ENCODE results near the gene SEC22A. TPM values are rescaled to one million over a fixed set of nuclear protein-coding genes. Genes with fewer than 3 reads are reported as not detected.

The SEC22A gene
- total and polyA plus RNA-seq, 2 experiments from 2014 or later, result 8.8 to 12.3 TPM

DNA sequence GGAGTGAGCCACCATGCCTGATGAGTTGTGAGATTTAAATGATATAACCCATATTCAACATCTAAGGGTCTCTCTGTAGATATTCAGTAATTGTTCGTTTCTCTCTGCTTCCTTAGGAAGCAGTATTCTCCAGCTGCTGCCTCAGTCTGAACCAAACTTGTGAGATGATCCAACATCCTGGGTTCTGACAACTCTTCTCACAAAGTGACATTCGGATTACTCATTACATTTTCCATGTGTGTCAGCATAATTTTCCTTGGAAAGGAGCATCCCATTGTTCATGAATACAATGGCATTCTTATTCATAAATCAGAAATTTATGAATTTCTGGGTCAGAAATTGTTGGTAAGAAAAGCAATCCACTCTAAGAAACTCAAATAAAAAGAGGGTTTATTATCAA, 15.0 kb upstream of the SEC22A start:
- no peak overlapping the region for H3K27ac ChIP-seq
- no peaks in the 10 kb centered on the region for H3K27me3 ChIP-seq
- H3K36me3 ChIP-seq, result no peaks in the 10 kb centered on the region
- no peaks in the 10 kb centered on the region for H3K9me3 ChIP-seq (ENCODE audit: low read depth)
- no peaks in the 10 kb centered on the region for H3K4me1 ChIP-seq (ENCODE audit: low read depth)
- H3K4me3 ChIP-seq, result no peak overlapping the region
- peak in 1 of 2 donors; percentile 6 for DNase-seq (ENCODE audit: low read depth in 1 of 2, low spot score in 1 of 2)
- TF ChIP-seq, protein P1, sequence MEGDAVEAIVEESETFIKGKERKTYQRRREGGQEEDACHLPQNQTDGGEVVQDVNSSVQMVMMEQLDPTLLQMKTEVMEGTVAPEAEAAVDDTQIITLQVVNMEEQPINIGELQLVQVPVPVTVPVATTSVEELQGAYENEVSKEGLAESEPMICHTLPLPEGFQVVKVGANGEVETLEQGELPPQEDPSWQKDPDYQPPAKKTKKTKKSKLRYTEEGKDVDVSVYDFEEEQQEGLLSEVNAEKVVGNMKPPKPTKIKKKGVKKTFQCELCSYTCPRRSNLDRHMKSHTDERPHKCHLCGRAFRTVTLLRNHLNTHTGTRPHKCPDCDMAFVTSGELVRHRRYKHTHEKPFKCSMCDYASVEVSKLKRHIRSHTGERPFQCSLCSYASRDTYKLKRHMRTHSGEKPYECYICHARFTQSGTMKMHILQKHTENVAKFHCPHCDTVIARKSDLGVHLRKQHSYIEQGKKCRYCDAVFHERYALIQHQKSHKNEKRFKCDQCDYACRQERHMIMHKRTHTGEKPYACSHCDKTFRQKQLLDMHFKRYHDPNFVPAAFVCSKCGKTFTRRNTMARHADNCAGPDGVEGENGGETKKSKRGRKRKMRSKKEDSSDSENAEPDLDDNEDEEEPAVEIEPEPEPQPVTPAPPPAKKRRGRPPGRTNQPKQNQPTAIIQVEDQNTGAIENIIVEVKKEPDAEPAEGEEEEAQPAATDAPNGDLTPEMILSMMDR (IDR thresholded peaks at IDR 0.05; ENCODE audit: low read depth, low read length), result no peak

DNA sequence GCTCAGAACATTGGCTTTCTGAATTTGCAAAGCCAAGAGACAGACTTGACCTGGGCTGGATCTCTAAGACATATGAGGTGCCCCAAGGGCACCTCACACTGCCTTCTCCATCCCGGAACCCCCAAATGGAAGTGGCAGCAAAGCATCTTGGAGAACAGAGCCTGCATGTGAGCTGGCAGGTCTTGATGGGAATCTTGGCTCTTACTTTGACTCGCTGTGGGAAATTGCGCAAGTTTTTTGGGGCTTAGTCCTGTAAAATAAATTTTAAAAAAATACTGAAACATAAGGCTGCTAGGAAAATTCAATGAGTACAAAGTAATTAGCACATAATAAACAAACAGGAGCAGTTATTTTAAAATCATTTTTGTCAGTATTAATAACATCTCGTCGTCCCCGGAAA, 13.7 kb upstream of the SEC22A start:
- Histone ChIP-seq H3K27me3 (no peaks in the 10 kb centered on the region), H3K9me3 (ENCODE audit: low read depth) (no peaks in the 10 kb centered on the region), H3K4me1 (ENCODE audit: low read depth) (no peaks in the 10 kb centered on the region), H3K4me3 (no peak overlapping the region), H3K36me3 (no peaks in the 10 kb centered on the region), H3K27ac (no peak overlapping the region)
- DNase-seq (ENCODE audit: low read depth in 1 of 2, low spot score in 1 of 2), result peak in 1 of 2 donors; percentile 47
- TF ChIP-seq, protein P1 (IDR thresholded peaks at IDR 0.05; ENCODE audit: low read depth, low read length), result no peak

DNA sequence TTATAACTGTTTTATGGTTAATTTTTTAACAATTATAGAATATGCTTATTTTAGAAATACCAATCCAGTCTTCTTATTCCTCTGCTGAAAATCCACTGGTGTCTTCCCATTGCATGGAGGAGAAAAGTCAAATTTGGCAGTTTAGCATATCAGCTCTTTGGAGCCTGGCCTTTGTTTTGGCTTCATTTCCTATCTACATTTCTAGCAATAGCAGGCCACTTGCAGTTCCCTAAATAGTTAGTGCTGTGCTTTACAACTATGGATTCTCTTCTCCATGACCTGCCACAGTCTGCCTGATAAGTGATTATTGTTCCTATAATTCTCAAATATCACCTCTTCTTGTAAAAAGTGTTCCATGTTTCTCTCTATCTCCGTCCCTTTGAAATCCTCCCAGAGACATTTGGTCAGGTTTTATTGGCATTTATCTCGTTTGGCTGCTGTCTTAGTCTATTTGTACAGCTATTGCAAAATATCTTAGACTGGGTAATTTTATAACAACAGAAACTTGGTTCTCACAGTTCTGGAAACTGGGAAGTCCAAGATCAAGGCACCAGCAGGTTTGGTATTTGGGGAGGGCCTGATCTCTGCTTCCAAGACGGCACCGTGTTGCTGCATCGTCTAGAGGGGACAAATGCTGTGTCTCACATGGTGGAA, 8.2 kb upstream of the SEC22A start:
- Histone ChIP-seq H3K27me3 (no peaks in the 10 kb centered on the region), H3K27ac (no peak overlapping the region), H3K9me3 (ENCODE audit: low read depth) (no peaks in the 10 kb centered on the region), H3K4me1 (ENCODE audit: low read depth) (peaks cover 7% of the 10 kb centered on the region), H3K4me3 (no peak overlapping the region), H3K36me3 (no peaks in the 10 kb centered on the region)
- peak in 1 of 2 donors; percentile 9 for DNase-seq (ENCODE audit: low read depth in 1 of 2, low spot score in 1 of 2)
- TF ChIP-seq, protein P1 (IDR thresholded peaks at IDR 0.05; ENCODE audit: low read depth, low read length), result no peak

DNA sequence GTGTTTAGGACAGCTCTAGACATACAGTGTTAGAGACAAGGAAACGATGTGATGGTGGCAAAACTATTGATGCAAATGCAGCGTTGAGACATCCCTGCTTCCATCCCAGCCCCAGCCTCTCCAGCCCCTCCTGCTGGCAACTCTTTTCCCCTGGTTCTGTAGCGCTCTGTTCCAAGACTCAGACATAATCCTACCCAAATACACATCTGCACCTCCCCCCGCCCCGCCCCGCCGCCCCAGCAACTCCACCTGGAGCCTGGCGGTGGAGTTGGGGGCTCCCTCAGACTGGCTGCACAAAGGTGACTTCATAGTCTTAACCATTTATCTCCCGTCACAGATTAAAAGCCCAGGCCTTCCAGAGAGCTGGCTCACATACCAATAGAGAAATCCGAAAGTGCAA, 7.2 kb upstream of the SEC22A start:
- TF ChIP-seq, protein P1 (IDR thresholded peaks at IDR 0.05; ENCODE audit: low read depth, low read length), result peak; percentile 54
- H3K9me3 ChIP-seq (ENCODE audit: low read depth), result no peaks in the 10 kb centered on the region
- H3K4me3 ChIP-seq, result no peak overlapping the region
- no peaks in the 10 kb centered on the region for H3K36me3 ChIP-seq
- H3K27me3 ChIP-seq, result no peaks in the 10 kb centered on the region
- DNase-seq (ENCODE audit: low read depth in 1 of 2, low spot score in 1 of 2), result peak; percentile 39 to 41
- peaks cover 7% of the 10 kb centered on the region for H3K4me1 ChIP-seq (ENCODE audit: low read depth)
- no peak overlapping the region for H3K27ac ChIP-seq

DNA sequence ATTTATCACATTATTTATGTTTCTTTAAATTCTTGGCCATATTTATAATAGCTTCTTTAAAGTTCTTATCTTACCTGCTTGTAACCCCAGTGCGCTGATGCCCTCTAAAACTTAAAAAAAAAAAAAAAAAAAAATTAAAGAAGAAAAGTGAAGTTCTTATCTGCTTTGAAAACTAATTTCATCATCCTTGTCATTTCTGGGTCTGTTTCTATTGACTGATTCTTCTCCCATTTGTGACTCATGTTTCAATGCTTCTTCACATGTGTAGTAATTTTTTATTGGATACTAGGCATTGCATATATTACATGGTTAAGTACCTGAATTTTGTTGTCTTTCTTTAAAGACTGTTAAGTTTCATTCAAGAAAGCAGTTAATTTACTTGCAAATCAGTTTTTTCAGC, 3.4 kb upstream of the SEC22A start:
- no peak overlapping the region for H3K27ac ChIP-seq
- H3K4me3 ChIP-seq, result no peak overlapping the region
- no peaks in the 10 kb centered on the region for H3K27me3 ChIP-seq
- no peaks in the 10 kb centered on the region for H3K36me3 ChIP-seq
- no peaks in the 10 kb centered on the region for H3K9me3 ChIP-seq (ENCODE audit: low read depth)
- peaks cover 5% of the 10 kb centered on the region for H3K4me1 ChIP-seq (ENCODE audit: low read depth)
- TF ChIP-seq, protein P1 (IDR thresholded peaks at IDR 0.05; ENCODE audit: low read depth, low read length), result no peak
- DNase-seq (ENCODE audit: low read depth in 1 of 2, low spot score in 1 of 2), result no peak

Measured in cardiac muscle cell (in vitro differentiated cells and primary cell).